ENCODE data around the gene KLHL26. TPM values are rescaled to one million over a fixed set of nuclear protein-coding genes. Genes with fewer than 3 reads are reported as not detected.

Gene KLHL26
- total and polyA plus RNA-seq, 4 donors, result 2.3 to 5.9 (median 2.4) TPM

GRCh38 chr19:18617562-18617961, 19.3 kb upstream of the KLHL26 start:
- peaks cover 0 to 13% (median 3%) of the 10 kb centered on the region in 4 donors for H3K27me3 ChIP-seq (ENCODE audit: control insufficient read depth in 4 of 4, insufficient read depth in 4 of 4, low read length in 3 of 4)

GRCh38 chr19:18618236-18618635, 18.6 kb upstream of the KLHL26 start:
- peaks cover 0 to 13% (median 3%) of the 10 kb centered on the region in 4 donors for H3K27me3 ChIP-seq (ENCODE audit: control insufficient read depth in 4 of 4, insufficient read depth in 4 of 4, low read length in 3 of 4)
- 92% methylated on average over 13 of the region's 13 CpGs for WGBS
- no peaks in the 10 kb centered on the region for H3K4me1 ChIP-seq (ENCODE audit: control insufficient read depth in 4 of 4, insufficient read depth in 4 of 4, low read length in 3 of 4)
- H3K9ac ChIP-seq (ENCODE audit: low read depth in 1 of 2, low read length in 2 of 2), result no peak overlapping the region
- no peak overlapping the region for H3K27ac ChIP-seq (ENCODE audit: low read depth in 1 of 2, low read length in 2 of 2)
- no peaks in the 10 kb centered on the region for H3K9me3 ChIP-seq (ENCODE audit: control insufficient read depth in 4 of 4, low read length in 3 of 4)
- no peak for DNase-seq (ENCODE audit: low spot score)
- no peaks in the 10 kb centered on the region for H3K36me3 ChIP-seq (ENCODE audit: control insufficient read depth in 4 of 4, insufficient read depth in 3 of 4, low read depth in 1 of 4, low read length in 3 of 4)
- H3K4me3 ChIP-seq (ENCODE audit: low read depth in 1 of 3, low read length in 3 of 3), result no peak overlapping the region
- no peak for TF ChIP-seq HNF4A (conservative IDR thresholded peaks at IDR 0.05)
- TF ChIP-seq RAD21 (IDR thresholded peaks at IDR 0.05), result no peak
- no peak for TF ChIP-seq TAF1 (conservative IDR thresholded peaks at IDR 0.05)
- no peak for TF ChIP-seq MAX (IDR thresholded peaks at IDR 0.05)
- TF ChIP-seq RXRA (IDR thresholded peaks at IDR 0.05), result no peak
- TF ChIP-seq EGR1 (IDR thresholded peaks at IDR 0.05; ENCODE audit: low read depth in 2 of 2), result no peak
- no peak for TF ChIP-seq FOXA1 (IDR thresholded peaks at IDR 0.05)
- no peak for TF ChIP-seq CTCF (IDR thresholded peaks at IDR 0.05; ENCODE audit: low read depth, low read length, missing input control)
- no peak for TF ChIP-seq SP1 (IDR thresholded peaks at IDR 0.05)
- no peak for TF ChIP-seq GABPA (IDR thresholded peaks at IDR 0.05 in 1 of 2, conservative IDR thresholded peaks at IDR 0.05 in 1 of 2)
- no peak for TF ChIP-seq NR2F2 (IDR thresholded peaks at IDR 0.05)

More at GRCh38 chr19:18617562-18617961, 19.3 kb upstream of the KLHL26 start:
- no peak overlapping the region for H3K4me3 ChIP-seq (ENCODE audit: low read depth in 1 of 3, low read length in 3 of 3)
- H3K4me1 ChIP-seq (ENCODE audit: control insufficient read depth in 4 of 4, insufficient read depth in 4 of 4, low read length in 3 of 4), result peaks cover 0 to 5% (median 3%) of the 10 kb centered on the region in 4 donors
- H3K36me3 ChIP-seq (ENCODE audit: control insufficient read depth in 4 of 4, insufficient read depth in 3 of 4, low read depth in 1 of 4, low read length in 3 of 4), result no peaks in the 10 kb centered on the region
- no peak overlapping the region for H3K9ac ChIP-seq (ENCODE audit: low read depth in 1 of 2, low read length in 2 of 2)
- H3K9me3 ChIP-seq (ENCODE audit: control insufficient read depth in 4 of 4, low read length in 3 of 4), result no peaks in the 10 kb centered on the region
- no peak overlapping the region for H3K27ac ChIP-seq (ENCODE audit: low read depth in 1 of 2, low read length in 2 of 2)
- DNase-seq (ENCODE audit: low spot score), result no peak
- TF ChIP-seq CTCF (IDR thresholded peaks at IDR 0.05; ENCODE audit: low read depth, low read length, missing input control), result no peak
- TF ChIP-seq RAD21 (IDR thresholded peaks at IDR 0.05), result no peak
- no peak for TF ChIP-seq HNF4G (IDR thresholded peaks at IDR 0.05)
- TF ChIP-seq JUND (IDR thresholded peaks at IDR 0.05), result no peak
- no peak for TF ChIP-seq EGR1 (IDR thresholded peaks at IDR 0.05; ENCODE audit: low read depth in 2 of 2)
- no peak for TF ChIP-seq ZBTB33 (IDR thresholded peaks at IDR 0.05)
- no peak for TF ChIP-seq FOXA1 (IDR thresholded peaks at IDR 0.05)
- no peak for TF ChIP-seq MAX (IDR thresholded peaks at IDR 0.05)
- TF ChIP-seq GABPA (IDR thresholded peaks at IDR 0.05 in 1 of 2, conservative IDR thresholded peaks at IDR 0.05 in 1 of 2), result no peak
- no peak for TF ChIP-seq SP1 (IDR thresholded peaks at IDR 0.05)
- no peak for TF ChIP-seq FOXA2 (IDR thresholded peaks at IDR 0.05)
- TF ChIP-seq ATF3 (IDR thresholded peaks at IDR 0.05), result no peak
- TF ChIP-seq RXRA (IDR thresholded peaks at IDR 0.05), result no peak
- no peak for TF ChIP-seq NR2F2 (IDR thresholded peaks at IDR 0.05)
- TF ChIP-seq YY1 (IDR thresholded peaks at IDR 0.05), result no peak
- TF ChIP-seq HNF4A (conservative IDR thresholded peaks at IDR 0.05), result no peak
- no peak for TF ChIP-seq TAF1 (conservative IDR thresholded peaks at IDR 0.05)

Data from liver (tissue), 9 donors.